ENCODE results near the gene IDUA. TPM values are rescaled to one million over a fixed set of nuclear protein-coding genes. Genes with fewer than 3 reads are reported as not detected.

IDUA gene
- total RNA-seq, 1 donor from 2014 or later: 7.1 TPM

DNA sequence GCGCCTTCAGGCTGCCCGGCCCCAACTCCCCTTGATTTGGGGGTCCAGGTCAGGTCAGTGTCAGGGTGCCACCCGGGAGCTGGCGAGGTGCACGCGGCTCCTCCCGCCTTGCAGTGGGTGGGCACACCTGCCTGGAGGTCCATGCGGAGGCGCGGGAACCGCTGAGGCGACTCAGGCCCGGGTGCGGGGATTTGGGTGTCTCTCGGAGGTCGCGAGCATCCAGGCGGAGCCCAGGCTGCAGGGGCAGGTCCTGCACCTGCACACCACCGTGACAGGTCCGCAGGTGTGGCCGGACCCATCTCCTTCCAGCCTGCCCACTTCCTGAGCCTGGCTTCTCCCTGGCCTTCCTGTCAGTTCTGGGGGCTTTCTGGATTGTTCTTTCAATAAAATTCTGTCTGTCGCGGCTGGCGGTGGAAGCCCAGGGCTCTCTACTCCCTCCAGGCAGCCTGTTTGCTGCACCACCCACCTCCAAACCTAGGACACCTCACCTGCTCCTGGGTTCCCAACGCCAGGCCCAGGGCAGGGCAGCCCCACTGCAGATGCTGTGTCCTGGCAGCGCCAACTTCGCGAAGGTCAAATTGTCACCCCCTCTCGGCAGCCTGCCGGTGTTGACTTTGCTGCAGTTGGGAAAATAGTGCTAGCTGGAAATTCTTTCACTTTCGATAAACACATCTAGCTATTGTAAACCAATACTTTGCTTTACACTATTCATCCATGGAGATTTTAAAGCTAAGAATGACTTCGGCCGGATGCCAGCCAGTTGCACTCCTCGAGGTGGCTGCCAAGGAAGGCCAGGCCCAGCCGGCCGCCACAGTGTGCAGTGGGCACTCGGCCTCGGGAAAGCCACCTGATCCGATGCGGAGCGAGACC lies 60.5 kb downstream of the IDUA start:
- TF ChIP-seq, protein P1, sequence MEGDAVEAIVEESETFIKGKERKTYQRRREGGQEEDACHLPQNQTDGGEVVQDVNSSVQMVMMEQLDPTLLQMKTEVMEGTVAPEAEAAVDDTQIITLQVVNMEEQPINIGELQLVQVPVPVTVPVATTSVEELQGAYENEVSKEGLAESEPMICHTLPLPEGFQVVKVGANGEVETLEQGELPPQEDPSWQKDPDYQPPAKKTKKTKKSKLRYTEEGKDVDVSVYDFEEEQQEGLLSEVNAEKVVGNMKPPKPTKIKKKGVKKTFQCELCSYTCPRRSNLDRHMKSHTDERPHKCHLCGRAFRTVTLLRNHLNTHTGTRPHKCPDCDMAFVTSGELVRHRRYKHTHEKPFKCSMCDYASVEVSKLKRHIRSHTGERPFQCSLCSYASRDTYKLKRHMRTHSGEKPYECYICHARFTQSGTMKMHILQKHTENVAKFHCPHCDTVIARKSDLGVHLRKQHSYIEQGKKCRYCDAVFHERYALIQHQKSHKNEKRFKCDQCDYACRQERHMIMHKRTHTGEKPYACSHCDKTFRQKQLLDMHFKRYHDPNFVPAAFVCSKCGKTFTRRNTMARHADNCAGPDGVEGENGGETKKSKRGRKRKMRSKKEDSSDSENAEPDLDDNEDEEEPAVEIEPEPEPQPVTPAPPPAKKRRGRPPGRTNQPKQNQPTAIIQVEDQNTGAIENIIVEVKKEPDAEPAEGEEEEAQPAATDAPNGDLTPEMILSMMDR (IDR thresholded peaks at IDR 0.05; ENCODE audit: insufficient read depth, low read length, poor library complexity, severe bottlenecking): no peak
- no peak for DNase-seq (ENCODE audit: low read depth)
- H3K27me3 ChIP-seq (ENCODE audit: control insufficient read depth, insufficient read depth, low read length): peaks cover 27% of the 10 kb centered on the region
- H3K4me3 ChIP-seq (ENCODE audit: low read depth, low read length): no peak overlapping the region
- H3K36me3 ChIP-seq (ENCODE audit: control insufficient read depth, insufficient read depth, low read length): no peaks in the 10 kb centered on the region

DNA sequence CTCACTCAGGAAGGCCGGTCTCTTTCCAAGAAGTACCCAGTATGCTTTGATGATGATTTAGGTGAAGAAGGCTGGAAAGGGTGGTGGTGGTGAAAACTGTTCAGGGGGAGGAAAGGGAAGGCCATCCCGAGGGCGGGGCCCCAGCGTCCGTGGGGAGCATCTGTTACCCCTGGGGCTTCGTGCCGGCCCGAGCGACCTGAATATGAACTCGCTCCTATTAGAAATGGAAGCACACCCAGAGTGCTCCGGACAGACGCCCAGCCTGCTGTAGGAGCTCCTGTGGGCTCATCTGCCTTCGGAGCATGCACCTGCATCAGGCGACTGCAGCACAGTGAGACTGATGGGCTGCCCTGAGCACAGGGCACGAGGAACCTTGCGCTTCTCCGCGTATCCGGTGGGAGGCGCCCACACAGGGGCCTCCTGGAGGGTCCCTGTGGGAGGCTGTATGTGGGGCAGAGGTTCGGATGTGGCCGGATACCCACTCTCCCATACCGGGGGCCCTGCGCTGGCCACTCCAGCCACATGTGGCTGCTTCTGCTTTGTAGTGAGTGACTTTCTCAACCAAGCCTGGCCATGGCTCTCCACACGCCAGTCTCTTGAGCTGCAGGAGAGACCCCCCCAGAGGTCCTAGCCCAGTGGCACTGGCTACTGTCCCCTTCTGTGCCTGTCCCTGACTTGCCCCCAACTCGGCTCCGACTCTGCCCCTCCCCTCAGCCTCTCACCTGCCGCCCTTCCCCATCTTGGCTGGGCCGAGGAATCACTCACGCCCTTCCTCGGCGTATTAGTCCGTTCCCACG lies 61.3 kb downstream of the IDUA start:
- H3K4me3 ChIP-seq (ENCODE audit: low read depth, low read length): no peak overlapping the region
- H3K36me3 ChIP-seq (ENCODE audit: control insufficient read depth, insufficient read depth, low read length): no peaks in the 10 kb centered on the region
- no peak for DNase-seq (ENCODE audit: low read depth)
- H3K27me3 ChIP-seq (ENCODE audit: control insufficient read depth, insufficient read depth, low read length): peaks cover 34% of the 10 kb centered on the region
- TF ChIP-seq, protein P1 (IDR thresholded peaks at IDR 0.05; ENCODE audit: insufficient read depth, low read length, poor library complexity, severe bottlenecking): no peak

DNA sequence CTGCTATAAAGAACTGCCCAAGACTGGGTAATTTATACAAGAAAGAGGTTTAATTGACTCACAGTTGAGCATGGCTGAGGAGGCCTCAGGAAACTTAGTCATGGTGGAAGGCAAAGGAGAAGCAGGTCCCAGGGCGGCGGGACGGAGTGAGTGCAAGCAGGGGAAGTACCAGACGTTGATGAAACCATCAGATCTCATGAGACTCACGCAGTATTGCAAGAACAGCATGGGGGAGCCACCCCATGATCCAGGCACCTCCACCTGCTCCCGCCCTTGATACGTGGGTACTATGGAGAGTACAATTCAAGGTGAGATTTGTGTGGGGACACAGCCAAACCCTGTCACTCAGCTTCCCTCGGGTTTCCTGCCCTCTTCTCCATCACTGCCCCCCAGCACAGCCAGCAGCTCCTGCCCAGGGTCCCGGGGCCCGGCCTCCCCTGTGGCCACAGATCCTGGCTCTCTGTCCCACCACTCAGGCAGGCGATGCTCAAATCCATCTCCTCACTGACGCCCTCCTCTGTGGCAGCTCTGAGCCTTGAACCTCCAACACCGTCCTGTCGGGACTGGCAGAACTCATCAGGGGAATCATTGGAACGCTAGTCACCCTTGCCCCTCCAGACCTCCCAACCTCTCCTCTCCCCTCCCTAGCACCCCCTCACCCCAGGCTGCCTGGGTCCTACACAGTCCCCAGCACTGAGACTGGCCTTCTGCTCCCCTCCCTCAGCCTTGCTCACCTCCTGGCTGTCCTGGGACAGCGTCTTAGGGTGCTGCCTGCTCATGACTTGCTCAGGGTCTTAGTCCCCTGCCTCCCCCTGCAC lies 62.1 kb downstream of the IDUA start:
- Histone ChIP-seq H3K27me3 (ENCODE audit: control insufficient read depth, insufficient read depth, low read length) (peaks cover 42% of the 10 kb centered on the region), H3K4me3 (ENCODE audit: low read depth, low read length) (no peak overlapping the region), H3K36me3 (ENCODE audit: control insufficient read depth, insufficient read depth, low read length) (no peaks in the 10 kb centered on the region)
- no peak for DNase-seq (ENCODE audit: low read depth)
- TF ChIP-seq, protein P1 (IDR thresholded peaks at IDR 0.05; ENCODE audit: insufficient read depth, low read length, poor library complexity, severe bottlenecking): no peak

DNA sequence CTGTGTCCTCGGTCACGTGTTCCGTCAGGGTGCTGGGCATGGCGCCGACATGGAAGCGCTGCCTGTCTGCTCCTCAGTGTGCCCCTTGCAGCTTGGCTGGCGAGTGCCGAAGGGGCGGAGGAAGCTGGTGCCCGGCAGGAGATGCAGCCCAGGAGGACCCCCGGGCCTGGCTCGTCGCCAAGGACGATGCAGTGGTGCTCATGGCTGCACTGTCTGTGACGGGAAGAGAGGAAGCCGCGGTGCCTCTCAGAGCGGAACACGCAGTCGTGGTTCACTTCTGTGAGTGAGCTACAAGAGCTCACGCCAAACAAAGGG lies 62.7 kb downstream of the IDUA start:
- no peak for DNase-seq (ENCODE audit: low read depth)

DNA sequence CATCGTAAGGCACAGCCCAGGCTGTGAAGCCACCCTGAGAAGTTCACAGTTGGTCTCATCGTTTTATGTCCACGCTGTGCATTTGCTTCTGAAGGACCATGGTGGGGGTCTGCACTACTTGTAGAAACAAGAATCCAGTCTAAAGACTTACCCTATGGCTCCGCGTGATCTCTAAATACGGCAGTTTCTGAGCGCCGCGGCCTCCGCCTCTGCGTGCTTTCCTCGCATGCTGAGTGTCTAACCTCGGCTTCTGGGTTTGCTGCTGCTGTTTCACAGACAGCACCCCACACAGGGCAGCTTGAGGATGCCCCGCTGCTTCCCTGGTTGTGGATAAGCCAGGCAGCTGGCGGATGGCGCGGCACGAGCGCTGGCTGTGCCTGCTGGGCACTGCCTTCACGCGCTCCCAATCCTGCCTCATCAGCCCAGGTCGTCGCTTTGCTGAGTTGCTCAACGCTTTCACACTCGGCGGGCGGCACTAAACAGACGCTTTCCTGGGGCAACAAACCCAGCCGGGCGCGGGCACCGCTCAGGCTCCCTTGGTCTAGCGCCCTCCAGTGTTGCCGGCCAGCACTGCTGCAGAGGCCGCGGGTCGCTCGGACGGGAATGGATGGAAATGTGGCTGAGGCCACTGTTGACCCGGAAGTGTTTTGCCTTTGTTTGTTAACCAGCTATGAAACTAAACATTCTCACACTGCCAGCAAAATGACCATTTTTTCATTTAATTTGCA lies 63.8 kb downstream of the IDUA start:
- no peaks in the 10 kb centered on the region for H3K36me3 ChIP-seq (ENCODE audit: control insufficient read depth, insufficient read depth, low read length)
- no peak overlapping the region for H3K4me3 ChIP-seq (ENCODE audit: low read depth, low read length)
- peaks cover 44% of the 10 kb centered on the region for H3K27me3 ChIP-seq (ENCODE audit: control insufficient read depth, insufficient read depth, low read length)
- no peak for DNase-seq (ENCODE audit: low read depth)
- TF ChIP-seq, protein P1 (IDR thresholded peaks at IDR 0.05; ENCODE audit: insufficient read depth, low read length, poor library complexity, severe bottlenecking): peak; percentile 51

More for the DNA sequence above, 62.7 kb downstream of the IDUA start:
- peaks cover 43% of the 10 kb centered on the region for H3K27me3 ChIP-seq (ENCODE audit: control insufficient read depth, insufficient read depth, low read length)
- H3K4me3 ChIP-seq (ENCODE audit: low read depth, low read length): no peak overlapping the region
- TF ChIP-seq, protein P1 (IDR thresholded peaks at IDR 0.05; ENCODE audit: insufficient read depth, low read length, poor library complexity, severe bottlenecking): no peak
- H3K36me3 ChIP-seq (ENCODE audit: control insufficient read depth, insufficient read depth, low read length): no peaks in the 10 kb centered on the region

All from kidney epithelial cell (primary cell).